GM21576 (cell line): ENCODE data around the gene TOR2A.

Experiments used
- ATAC-seq: cut with Tn5 transposase; IDR thresholded peaks from one replicate; pipeline ENCODE4 v1.9.1; 2021; ENCODE audit warnings: mild to moderate bottlenecking, moderate library complexity; ENCODE audit not compliant: unreplicated experiment

The TOR2A gene

DNA sequence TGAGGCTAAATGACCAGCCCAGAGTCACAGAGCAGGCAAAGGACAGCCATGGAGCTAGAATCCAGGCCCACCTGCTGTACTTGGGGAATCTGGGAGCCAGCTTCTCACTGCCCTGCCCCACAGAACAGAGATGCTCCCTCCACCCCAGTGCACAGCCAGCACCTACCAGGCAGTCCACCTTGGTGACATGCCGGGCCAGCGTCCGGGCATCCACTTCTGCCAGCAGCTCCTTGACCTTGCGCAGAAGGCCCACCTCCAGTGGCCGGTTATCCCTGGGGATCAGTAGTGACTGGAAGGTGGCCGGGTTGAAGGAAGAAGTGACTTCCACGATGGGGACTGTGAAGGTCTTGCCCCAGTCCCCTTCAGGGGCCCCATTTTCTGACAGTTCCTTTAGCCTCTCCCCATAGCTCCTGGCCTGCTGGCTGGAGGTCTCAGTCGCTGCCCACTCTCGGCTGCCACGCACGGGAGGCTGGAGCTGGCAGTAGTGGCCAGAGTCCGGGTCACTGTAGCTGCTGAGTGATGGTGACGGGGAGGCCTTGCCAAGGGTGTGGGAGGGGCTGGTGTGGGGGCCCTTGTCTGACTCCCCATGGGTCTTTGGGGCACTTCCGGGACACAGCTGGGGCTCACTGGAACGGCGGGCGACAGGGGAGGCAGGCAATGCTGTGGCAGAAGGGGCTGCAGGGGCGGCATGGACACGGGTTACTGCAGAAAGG, 9.5 kb upstream of the TOR2A start:
- ATAC-seq = no peak

DNA sequence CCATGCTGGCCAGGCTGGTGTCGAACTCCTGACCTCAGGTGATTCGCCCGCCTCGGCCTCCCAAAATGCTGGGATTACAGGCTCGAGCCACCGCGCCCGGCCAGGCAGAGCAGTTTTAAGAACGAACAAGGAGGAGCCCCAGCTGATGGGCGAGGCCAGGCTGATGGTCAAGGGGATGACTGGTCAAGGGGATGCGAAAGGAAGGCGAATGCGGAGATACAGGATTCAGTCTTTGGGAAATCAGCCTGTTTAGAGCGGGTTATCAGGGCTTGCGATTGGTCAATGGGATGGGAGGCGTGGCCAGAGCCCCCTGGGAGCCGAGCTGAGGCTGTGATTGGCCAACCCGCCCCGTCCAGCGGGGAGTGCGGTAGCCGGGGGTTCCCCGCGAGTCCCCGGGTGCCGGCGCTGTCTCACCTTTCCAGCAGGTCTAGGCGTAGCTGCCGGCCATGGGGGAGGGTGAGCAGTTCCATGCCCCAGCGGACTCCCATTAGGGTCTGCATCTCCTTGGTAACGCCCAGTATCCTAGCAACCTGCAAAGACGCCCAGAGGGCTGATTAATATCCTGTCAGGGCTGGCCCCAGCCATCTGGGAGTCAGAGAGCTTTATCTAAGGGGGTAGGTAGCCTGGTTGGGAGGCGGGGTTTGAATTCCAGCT, 7.5 kb upstream of the TOR2A start:
- ATAC-seq = no peak

DNA sequence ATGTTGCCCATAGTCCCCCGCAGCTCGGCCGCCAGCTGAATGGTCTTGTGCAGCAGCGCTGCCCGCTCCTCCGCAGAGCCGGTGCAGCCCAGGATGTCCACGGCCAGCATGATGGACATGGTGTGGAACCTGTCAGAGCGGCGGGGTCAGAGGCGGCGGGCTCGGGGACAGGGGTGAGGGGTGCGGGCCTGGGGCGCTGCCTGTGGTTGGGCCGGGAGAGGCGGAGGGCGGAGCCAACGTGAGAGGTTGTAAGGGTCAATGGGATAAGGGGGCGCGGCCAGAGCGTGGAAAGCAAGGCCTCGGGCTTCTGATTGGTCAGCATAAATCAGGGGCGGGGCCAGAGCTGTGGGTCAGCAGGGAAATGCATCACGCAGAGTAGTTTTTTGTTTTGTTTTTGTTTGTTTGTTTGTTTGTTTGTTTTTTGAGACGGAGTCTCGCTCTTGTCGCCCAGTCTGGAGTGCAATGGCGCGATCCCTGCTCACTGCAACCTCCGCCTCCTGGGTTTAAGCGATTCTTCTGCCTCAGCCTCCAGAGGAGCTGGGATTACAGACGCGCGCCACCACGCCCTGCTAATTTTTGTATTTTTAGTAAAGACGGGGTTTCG, 6.8 kb upstream of the TOR2A start:
- no peak for ATAC-seq

DNA sequence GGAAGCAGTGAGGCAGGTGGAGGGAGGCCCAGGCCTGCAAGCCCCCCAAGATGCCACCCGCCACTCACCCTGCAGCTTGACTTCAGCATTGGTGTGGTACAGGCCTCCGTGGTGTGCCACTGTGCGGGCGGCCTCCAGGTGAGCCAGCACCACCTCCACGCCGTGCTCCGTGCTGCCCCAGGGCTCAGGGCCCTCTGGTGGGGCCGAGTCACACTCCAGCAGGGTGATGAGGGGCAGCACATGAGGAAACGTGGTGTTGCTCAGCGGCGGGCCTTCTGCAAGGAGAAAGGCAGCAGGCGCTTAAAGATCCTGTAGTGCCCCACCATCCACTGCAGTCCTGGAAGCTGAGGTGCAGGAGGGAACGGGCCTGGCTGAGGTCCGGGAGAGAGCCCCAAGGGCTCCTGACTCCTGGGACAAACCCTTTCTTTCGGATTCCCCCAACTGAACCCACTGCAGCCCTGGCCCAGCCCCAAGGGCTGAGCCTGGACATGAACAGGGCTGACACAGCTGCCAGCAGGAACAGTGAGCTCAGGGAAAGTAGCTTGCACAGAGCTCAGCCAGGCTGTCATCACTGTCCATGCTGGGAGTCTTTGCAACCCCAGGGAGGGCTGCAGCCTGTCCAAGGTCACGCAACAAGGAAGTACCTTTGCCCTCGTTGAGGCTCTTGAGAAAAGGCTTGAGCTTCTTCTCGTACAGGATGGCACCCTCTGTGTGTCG, 4.7 kb upstream of the TOR2A start:
- no peak for ATAC-seq

DNA sequence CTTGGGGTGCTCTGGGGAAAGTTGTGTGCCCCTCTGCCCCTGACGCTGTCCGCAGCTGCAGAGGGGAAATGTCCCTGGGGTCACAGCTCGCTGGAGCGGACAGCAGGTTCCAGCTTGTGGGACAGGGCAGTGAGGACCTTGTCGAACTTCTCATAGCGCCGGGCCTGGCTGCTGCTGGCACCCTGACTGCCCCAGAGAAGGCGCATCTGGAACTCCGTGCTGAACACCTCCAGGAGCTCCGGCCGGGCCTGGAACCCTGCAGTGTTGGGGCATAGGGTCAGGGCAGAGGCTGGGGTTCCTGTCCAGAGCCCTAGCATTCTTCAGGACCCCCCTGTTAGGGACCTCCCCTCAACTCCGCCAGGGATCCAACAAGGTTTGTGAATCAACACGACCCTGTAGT, 3.6 kb upstream of the TOR2A start:
- no peak for ATAC-seq

DNA sequence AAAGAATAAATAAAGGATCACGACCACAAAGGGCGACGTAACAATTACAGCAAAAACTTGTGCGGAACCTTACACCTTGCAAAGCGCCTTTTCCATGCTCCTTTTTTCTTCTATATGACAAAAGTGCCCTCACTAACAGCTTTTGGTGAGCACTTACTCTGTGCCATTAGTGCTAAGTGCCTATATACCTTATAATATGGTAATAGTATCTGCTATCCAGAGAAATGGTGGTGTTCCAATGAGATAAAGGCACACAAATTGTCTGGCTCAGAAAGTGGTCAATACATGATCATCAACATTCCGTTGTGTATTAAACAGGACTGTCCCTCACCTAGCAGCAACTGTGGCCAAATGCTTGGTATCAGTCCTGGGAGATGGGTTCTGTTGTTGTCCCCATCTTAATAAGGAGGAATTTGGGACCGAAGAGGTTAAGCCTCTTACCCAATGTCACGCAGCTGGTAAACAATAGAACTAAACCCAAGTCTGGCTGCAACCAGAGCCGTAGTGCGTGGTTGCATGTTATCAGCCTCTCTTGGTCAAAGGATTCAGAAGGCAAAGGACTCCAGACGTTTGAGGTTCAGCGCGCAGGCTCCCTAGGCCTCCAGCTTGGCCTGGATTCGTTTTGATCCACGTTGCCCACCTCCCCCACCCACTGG, 564 bp upstream of the TOR2A start:
- ATAC-seq = peak; percentile 15

DNA sequence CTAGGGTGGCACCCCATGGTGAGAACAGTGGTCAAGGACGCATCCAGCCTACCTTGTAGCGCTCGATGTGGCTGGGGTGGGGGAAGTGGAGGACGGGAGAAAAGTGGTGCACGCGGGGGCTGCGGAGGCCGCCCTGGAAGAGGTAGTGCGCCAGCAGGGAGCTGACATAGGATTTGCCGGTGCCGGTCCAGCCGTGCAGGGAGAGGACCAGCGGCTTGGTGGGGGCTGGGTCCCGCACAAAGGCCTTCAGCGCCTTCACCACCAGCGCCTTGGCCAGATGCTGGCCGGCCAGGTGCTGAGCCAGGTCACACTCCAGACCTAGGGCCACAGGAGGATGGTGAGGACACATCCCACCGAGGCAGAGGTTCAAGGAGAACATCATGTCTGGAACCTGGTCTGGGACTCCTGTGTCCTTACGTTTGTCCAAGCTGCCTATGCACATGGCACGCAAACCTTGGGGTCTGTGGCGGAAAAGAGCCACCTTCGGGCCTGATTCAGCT, 797 bp downstream of the TOR2A start:
- no peak for ATAC-seq

DNA sequence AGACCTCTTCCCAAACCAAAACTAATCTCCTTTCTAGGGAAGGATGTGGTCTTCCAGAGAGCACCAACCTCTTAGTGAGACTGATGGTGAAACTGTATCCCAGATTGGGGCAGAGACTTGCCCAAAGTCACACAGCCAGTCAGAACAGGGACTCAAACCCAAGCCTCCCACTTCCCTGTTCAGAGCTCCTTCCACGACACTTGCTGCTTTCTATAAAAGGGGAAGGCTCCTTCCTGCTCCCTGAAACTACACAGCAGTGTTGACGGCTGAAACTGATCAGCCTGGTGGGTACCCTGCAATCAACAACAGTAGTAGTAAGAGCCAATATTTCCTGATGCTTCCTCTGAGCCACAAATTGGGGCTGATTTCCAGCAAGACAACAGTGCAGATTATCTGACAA, 1.5 kb downstream of the TOR2A start:
- no peak for ATAC-seq

DNA sequence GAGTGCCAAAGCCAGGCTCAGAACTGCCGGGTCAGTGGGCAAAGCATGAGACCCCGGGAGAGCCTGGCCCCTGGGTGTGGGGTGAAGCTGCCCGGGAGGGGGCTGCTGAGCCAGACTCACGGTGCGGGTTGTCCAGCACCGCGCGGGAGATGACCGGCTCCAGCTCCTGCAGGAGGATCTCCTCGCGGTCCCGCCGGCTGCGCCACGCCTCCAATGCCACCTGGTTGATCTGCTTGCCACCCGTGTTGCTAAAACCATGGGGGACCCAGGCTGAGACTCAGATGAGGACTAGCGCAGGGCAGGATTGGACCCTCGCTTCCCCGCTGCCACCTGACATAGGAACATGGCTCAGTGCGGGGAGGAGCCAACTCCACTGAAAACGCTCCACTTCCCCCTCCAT, 2.6 kb downstream of the TOR2A start:
- no peak for ATAC-seq

DNA sequence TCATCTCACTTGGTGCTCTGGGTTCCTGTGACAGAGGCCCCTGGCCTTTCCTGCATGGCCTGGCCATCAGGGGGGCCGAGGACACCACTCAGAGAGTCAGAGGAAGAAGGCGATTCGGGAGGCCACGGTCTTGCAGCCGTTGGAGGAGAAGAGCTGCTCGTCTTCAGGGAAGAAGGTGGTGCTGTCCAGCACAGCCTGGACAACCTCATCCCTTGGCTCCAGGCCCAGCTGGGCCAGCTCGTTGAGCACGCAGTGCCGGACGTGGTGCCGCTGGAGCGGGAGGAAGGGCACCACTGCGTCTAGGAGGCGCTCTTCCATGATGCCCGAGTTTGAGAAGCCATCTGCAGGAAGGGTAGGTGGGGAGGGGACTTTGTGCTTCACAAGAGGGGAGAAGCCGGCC, 3.2 kb downstream of the TOR2A start:
- ATAC-seq = no peak

DNA sequence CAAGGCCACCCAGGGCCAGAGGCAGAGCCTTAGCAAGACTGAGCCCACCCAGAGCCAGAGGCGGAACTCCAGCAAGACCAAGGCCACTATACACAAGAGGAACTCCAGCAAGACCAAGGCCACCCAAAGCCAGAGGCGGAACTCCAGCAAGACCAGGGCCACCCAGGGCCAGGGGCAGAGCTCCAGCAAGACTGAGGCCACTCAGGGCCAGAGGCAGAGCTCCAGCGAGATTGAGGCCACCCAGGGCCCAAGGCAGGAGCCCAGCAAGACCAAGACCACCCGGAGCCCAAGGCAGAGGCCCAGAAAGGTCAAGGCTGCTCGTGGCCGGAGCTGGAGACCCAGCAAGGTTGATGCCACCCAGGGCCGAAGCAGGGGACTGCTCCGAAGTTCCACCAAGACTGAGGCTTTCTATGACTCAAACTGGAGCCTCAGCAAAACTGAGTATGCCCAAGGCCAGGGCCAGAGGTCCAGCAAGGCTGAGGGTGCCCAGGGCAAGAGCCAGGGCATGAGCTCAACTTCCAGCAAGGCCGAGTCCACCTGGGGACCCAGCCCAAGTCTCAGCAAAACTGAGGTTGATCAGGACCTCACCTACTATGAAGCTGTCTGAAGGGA, 4.2 kb downstream of the TOR2A start:
- ATAC-seq = no peak

DNA sequence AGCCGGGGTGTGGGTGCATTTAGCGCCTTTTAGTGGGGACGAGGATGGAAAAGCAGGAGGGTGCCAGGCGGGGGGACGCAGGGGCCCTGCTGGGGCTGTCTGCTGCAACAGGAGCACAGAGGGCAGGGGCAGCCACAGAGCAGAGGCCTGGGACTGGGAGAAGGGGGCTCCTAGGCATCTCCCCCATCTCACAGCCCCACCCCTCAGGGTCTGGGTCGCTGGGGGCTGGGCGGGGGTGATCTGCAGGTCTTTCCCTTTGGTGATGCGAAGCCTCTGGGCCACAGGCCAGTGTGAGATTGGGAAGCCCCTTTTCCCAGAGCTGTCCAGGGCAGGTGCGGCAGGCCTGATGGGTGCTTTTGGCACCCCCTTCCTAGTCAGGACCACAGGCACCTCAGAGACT, 4.8 kb downstream of the TOR2A start:
- ATAC-seq = no peak

DNA sequence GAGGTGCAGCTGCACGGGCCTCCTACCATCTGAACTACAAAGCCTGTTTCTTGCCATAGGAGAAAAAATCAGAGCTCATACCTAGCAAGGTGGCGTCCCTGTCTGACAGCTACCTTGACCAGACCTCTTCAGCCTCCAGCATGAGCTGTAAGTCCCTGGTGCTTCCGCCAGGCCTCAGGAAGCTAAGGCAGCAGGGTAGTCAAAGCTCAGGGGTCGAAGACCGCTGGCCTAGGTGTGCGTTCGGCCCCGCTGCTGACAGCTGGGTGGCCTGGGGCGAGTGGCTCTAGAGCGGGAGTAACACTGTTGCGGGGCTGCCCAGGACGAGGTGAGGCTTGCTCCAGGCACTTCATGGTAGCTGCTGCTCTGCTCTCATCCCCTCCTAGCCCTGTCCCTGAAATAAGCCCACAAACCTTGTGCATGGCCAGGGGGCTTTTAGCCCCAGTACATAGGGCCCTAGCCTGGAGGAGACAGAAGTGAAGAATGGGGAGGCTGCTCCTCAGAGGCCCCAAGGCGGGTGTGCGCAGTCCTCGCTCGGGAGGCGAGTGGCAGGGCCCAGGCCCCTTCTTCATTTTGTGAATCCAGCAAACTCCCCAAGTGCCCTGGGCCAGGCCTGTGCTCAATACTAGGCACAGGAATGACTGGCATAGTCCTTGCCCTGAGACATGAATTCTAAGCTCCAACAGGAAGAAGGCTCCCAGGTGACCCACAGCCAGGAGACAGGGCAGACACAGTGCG, 5.4 kb downstream of the TOR2A start:
- no peak for ATAC-seq

DNA sequence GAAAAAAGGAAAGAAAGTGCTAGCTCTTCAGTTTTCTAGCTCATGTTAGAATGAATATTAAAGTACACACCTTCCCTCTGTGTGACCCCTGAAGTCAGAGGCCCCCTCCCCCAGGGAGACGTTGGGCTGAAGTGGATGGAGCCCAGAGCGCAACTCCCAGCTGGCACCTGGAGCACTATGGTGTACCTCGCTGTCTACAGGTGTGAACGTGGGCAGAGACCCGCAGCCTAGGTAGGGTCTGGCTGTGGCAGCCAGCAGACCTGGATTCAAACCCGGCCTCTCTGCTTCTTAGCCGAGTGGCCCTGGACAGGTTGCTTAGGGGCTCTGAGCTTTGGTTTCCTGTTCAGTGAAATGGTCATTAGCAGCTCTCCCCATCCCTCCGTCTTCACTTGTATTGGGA, 6.3 kb downstream of the TOR2A start:
- no peak for ATAC-seq

DNA sequence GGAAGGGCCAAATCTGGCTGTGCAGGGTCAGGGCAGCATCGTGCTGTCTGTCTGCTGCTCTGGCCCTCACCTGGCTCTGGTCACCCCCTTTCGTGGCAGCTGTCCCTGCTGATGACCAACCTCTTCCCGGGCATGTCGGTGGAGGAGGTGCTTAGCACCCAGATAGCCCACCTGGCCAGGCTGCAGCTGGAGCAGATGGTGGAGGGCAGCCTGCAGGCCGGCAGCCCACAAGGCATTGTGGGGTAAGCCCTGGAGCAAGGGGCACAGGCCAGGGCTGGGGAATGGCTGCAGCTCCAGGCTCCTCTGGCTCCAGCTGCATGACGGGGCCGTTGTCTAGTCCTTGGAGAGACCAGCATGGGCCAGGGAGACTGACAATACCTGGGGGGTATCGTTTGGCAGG, 8.2 kb downstream of the TOR2A start:
- no peak for ATAC-seq

DNA sequence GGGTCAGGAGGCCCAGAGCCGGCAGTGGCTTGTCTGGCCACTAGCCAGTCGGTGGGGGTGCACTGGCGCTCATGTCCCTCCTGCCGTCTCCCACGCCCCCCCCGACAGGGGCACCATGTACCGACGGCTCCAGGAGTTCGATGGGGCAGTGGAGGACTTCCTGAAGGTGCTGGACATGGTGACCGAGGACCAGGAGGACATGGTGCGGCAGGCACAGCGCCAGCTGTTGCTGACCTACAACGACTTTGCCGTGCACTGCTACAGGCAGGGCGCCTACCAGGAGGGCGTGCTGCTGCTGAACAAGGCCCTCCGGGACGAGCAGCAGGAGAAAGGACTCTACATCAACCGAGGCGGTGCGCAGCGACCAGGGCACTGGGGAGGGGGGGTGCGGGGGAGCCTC, 11.1 kb downstream of the TOR2A start:
- ATAC-seq = no peak

DNA sequence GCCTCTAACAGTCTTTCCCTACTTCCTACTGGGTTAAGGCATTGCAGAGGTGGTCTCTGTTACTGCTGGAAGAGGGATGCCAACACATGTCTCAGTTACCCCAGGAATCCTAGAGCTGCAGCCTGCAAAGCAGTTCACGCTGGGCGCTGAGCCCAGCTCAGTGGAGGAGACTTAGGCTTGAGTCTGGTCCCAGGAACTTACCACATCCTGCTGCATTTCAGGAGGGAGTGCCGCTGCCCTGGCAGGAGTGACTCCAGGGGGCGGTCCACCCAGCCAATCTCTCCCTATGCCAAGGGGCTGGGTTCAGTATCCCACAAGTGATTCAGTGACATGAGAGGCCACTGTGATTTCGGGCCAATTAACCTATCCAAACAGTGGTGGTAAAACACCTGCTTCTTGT, 11.7 kb downstream of the TOR2A start:
- no peak for ATAC-seq

DNA sequence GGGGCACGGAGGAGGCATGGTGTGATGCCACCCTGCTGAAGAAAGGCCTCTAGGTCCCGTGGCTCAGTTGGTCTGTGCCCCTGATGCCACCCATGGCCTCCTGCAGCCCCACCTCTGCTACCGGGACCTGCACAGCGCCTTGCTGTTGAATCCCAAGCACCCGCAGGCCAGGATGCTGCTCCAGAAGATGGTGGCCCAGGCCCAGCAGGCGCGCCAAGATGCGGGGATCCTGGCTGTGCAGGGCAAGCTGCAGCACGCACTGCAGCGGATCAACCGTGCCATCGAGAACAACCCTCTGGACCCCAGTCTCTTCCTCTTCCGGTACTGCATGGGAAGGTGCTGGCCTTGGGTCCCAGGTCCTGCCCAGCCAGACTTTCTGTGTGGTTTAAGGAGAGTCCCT, 12.1 kb downstream of the TOR2A start:
- no peak for ATAC-seq

DNA sequence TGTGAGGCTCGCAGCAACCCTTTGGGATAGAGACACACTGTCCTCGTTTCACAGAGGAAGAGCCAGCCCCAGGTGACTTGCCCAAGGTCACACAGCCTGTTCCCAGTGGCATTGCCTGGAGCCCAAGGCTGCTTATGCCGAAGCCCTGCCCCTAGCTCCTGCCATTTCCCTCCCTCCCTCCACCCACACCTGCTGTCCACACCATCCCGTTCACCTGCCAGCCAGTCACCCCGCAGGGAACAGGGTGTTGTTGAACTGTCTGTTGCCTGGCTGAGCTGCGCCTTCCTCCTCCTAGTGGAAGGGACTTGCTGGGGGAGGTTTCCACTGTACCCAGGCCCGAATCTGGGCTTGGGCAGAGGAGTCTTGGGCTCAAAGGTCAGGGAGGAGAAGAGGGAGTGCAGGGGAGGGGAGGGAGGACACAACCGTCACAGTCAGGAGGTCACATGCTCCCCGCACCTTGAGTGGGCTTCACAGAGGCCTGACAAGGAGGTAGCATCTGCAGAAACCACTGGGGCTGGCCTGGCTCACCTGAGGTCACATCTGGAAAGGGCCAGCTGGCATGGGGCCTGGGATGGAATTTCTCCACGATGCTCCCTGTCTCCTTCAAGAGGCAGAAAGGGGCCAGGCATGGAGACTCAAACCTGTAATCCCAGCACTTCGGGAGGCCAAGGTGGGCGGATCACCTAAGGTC, 12.9 kb downstream of the TOR2A start:
- ATAC-seq = no peak
